Measurements from ENCODE around the gene CIITA. TPM values are rescaled to one million over a fixed set of nuclear protein-coding genes. Genes with fewer than 3 reads are reported as not detected.
A peak's percentile ranks its signal among the peaks of the same experiment; 100 is the strongest.

The CIITA gene
- total RNA-seq, 2 experiments from 2014 or later: 0.12 to 0.29 TPM

DNA sequence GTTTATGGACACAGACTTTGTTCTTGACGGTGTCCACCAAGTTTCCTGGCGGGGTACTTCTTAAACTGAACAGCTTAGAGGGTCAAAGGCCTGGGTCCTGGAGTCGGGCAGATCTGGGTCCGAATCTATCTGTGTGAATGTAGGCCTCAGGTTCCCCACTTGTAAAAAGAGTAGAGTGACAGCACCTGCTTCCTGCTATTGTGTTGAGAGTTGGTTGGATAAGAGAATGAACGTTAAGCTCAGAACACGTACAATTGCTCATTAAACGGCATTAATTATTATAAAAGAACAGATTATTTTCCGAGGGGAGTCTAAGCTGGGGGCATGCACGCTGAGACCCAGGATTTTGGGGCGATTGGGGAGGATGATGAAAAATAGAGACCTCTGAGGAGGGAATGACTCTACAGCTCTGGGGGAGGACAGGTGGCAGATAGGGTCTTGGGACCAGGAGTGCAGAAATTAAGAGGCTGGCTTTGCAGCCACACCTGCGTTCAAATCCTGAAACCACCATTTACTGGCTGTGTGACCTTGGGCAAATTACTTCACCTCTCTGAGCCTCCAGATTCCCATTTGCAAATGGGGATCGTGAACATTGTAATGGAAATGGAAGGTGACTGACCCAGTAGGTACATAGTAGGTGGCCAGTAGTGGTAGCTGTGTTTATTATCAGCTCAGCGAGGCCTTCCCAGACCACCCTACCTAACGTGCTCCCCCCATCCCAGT is 68.2 kb downstream of the CIITA start:
- Mint-ChIP-seq H3K27ac (peak overlapping the region; percentile 70), H3K4me1 (ENCODE audit: low read depth) (peaks cover 62% of the 10 kb centered on the region)

DNA sequence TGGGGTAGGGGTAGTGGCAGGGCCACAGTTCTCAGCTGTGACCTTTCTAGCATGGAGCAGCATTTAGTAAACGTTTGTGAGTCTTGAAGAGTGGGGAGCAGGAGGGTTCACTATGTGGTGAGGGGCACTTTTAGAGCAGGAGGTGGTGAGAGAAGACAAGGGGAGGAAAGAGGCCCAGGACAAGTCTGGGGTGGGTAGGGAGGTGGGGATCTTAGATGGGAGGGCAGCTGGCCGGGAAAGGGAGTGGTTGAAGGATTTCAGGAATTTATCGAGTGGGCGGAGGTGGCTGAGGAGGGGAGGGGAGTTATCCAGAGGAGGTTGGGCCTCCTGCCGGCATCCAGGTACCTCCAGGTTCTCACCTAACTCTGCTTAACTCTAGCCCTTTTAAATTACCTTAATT is 69.3 kb downstream of the CIITA start:
- H3K27ac Mint-ChIP-seq: no peak overlapping the region
- peaks cover 57% of the 10 kb centered on the region for H3K4me1 Mint-ChIP-seq (ENCODE audit: low read depth)
- DNase-seq: no peak
- no peaks in the 10 kb centered on the region for H3K9me3 Mint-ChIP-seq
- H3K4me3 Mint-ChIP-seq: peak overlapping the region; percentile 81
- CTCF ChIA-PET: interaction anchor here (5.8 kb wide), 1 partner anchor 18 kb away, joined by 31 read pairs; no protein-coding TSS in a partner anchor
- intact Hi-C loops (cut with micrococcal nuclease): loop anchor here (10.0 kb wide), 1 partner anchor 638 kb away; the partner anchor contains the start of gene LITAF
- no peaks in the 10 kb centered on the region for H3K36me3 Mint-ChIP-seq (ENCODE audit: low read depth)
- H3K27me3 Mint-ChIP-seq (ENCODE audit: low read depth): no peaks in the 10 kb centered on the region

More for the DNA sequence above, 68.2 kb downstream of the CIITA start:
- Mint-ChIP-seq H3K4me3 (peak overlapping the region; percentile 81), H3K27me3 (ENCODE audit: low read depth) (no peaks in the 10 kb centered on the region), H3K9me3 (no peaks in the 10 kb centered on the region), H3K36me3 (ENCODE audit: low read depth) (peaks cover 4% of the 10 kb centered on the region)
- DNase-seq: no peak
- CTCF ChIA-PET: interaction anchor here (1.0 to 2.1 kb wide), 3 partner anchors 9 to 27 kb away, joined by 4 to 18 read pairs (median 8); no protein-coding TSS in a partner anchor
- intact Hi-C loops (cut with micrococcal nuclease): loop anchor here (2.0 to 10.0 kb wide), 2 partner anchors 640 to 1982 kb away; partner anchors contain the start of genes LITAF and USP7

DNA sequence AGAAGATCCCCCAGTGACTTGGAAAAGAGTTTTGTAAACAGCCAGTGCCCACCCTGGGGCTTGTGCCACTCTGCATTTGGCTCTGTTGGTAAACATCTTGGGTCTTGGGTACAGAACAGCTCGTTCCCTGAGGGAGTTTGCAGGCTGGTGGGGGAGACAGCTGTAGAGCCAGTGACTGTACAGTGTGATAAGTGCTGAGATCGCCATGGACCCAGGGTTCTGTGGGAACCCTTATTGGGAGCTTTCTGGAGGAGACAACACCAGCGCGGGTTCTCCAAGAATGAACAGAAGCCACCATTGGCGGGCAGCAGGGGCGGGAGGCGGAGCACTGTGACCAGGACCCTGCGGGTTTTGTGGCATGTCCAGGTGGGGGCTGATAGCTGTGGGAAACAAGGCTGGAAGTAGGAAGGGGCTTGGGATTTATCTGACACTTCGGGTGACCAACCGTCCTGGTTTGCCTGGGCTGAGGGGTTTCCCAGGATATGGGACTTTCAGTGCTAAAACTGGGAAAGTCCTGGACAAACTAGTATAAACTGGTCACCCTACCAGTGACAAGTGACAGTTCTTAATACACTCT is 70.3 kb downstream of the CIITA start:
- H3K27ac Mint-ChIP-seq: no peak overlapping the region
- intact Hi-C loops (cut with micrococcal nuclease): loop anchor here (10.0 kb wide), 1 partner anchor 638 kb away; the partner anchor contains the start of gene LITAF
- no peaks in the 10 kb centered on the region for H3K27me3 Mint-ChIP-seq (ENCODE audit: low read depth)
- no peaks in the 10 kb centered on the region for H3K36me3 Mint-ChIP-seq (ENCODE audit: low read depth)
- H3K4me3 Mint-ChIP-seq: no peak overlapping the region
- DNase-seq: no peak
- CTCF ChIA-PET: interaction anchor here (1.0 to 5.8 kb wide), 2 partner anchors 17 to 24 kb away, joined by 4 to 31 read pairs; no protein-coding TSS in a partner anchor
- H3K4me1 Mint-ChIP-seq (ENCODE audit: low read depth): peaks cover 57% of the 10 kb centered on the region
- no peaks in the 10 kb centered on the region for H3K9me3 Mint-ChIP-seq

DNA sequence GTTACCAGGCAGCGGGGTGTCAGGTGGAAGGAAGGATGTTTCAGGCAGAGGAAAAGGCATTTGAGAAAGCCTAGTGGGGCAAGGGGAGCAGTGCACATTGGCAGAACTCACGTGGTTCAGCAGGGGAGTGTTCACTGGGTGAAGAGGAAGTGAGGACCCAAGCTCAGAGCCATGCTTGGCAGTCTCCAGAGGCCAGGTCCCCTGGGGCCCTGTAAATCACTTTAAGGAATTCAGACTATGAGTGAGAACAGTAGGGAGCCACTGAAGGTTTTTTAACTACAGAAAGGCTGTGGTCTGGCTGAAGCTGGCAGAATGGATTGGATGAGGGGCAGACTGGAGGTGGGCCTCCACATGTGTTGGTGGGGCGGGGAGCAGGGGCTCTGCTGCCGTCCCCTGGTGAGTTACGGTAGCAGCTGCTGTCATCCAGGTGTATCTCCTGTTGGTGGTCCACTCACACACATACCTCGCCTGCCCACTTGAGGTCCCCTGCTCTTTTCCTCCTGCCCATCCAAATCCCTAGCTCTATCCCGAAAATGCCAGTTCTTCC is 72.5 kb downstream of the CIITA start:
- H3K4me1 Mint-ChIP-seq (ENCODE audit: low read depth): peaks cover 53% of the 10 kb centered on the region
- H3K36me3 Mint-ChIP-seq (ENCODE audit: low read depth): no peaks in the 10 kb centered on the region
- no peak overlapping the region for H3K27ac Mint-ChIP-seq
- intact Hi-C loops (cut with micrococcal nuclease): loop anchor here (10.0 kb wide), 1 partner anchor 635 kb away; the partner anchor contains the start of gene LITAF
- H3K4me3 Mint-ChIP-seq: no peak overlapping the region
- peak; percentile 75 for DNase-seq
- H3K9me3 Mint-ChIP-seq: no peaks in the 10 kb centered on the region
- no peaks in the 10 kb centered on the region for H3K27me3 Mint-ChIP-seq (ENCODE audit: low read depth)
- CTCF ChIA-PET: interaction anchor here (0.7 to 5.8 kb wide), 6 partner anchors 11 to 458 kb away, joined by 3 to 31 read pairs (median 5); no protein-coding TSS in a partner anchor

DNA sequence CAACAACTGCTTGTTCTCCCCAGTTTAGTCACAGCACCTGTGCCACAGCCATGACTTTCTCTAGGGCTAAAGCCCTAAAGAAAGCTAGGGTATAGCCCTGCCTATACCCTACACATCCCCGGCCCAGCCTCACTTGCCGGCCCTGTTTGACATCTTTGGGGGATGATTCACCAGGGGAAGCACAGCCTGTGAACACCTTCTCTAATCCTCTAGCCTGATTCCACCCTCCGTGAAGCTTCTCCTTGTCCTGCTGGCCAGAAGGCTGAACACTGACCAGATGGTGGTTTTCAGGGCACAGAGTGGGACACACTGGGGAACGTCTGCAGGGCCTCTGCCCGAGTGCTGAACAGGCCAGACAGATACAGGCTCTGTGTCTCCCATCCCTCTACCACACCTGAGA is 73.4 kb downstream of the CIITA start:
- H3K27ac Mint-ChIP-seq: no peak overlapping the region
- intact Hi-C loops (cut with micrococcal nuclease): no loop called here
- CTCF ChIA-PET: interaction anchor here (0.6 to 5.8 kb wide), 5 partner anchors 12 to 457 kb away, joined by 3 to 31 read pairs (median 4); no protein-coding TSS in a partner anchor
- no peak for DNase-seq
- H3K9me3 Mint-ChIP-seq: no peaks in the 10 kb centered on the region
- H3K36me3 Mint-ChIP-seq (ENCODE audit: low read depth): no peaks in the 10 kb centered on the region
- peaks cover 52% of the 10 kb centered on the region for H3K4me1 Mint-ChIP-seq (ENCODE audit: low read depth)
- H3K4me3 Mint-ChIP-seq: no peak overlapping the region
- H3K27me3 Mint-ChIP-seq (ENCODE audit: low read depth): no peaks in the 10 kb centered on the region

DNA sequence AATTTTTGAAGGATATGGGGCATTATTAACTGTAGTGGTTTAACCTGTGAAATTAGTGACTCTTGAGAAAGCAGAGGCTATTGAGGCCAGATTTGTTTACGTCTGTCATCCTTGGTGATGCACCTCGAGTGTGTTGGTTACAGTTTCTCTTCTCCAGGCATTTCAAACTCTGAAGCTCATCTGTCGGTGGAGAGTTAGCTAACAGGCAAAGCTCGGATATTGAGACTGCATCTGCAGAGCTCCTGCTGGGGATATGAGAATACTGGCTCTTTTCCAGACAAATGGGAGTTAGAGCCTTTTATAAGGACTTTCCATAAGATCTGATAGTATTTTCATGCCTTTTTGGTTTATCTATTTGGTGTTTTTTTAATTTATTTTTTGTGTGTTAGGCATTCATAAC is 74.0 kb downstream of the CIITA start:
- H3K4me3 Mint-ChIP-seq: no peak overlapping the region
- CTCF ChIA-PET: interaction anchor here (0.8 to 5.8 kb wide), 3 partner anchors 13 to 446 kb away, joined by 3 to 31 read pairs (median 3); no protein-coding TSS in a partner anchor
- no peaks in the 10 kb centered on the region for H3K27me3 Mint-ChIP-seq (ENCODE audit: low read depth)
- intact Hi-C loops (cut with micrococcal nuclease): no loop called here
- H3K9me3 Mint-ChIP-seq: no peaks in the 10 kb centered on the region
- no peaks in the 10 kb centered on the region for H3K36me3 Mint-ChIP-seq (ENCODE audit: low read depth)
- H3K4me1 Mint-ChIP-seq (ENCODE audit: low read depth): peaks cover 51% of the 10 kb centered on the region
- DNase-seq: no peak
- no peak overlapping the region for H3K27ac Mint-ChIP-seq

DNA sequence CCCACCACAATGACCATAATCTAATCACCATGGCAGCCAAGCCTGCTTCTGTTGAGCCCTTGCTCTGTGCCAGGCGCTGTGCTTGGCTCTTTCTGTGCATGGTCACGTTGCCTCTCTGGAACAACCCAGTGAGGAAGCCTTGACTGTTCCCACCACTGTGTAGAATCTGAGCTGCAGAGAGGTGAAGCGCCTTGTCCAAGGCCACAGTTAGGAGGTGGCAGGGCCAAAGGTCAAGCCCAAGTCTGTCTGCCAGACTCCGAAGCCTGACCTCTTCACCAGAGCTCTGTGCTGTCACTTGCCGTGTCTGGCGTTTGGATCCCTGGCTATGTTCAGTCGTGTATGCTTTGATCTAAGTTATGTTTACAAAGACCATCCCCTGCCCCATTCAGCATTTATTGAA is 77.9 kb downstream of the CIITA start:
- no peaks in the 10 kb centered on the region for H3K9me3 Mint-ChIP-seq
- intact Hi-C loops (cut with micrococcal nuclease): loop anchor here (1.0 to 2.0 kb wide), 5 partner anchors 9 to 450 kb away; no protein-coding TSS in a partner anchor
- H3K36me3 Mint-ChIP-seq (ENCODE audit: low read depth): peaks cover 2% of the 10 kb centered on the region
- no peak for DNase-seq
- H3K27ac Mint-ChIP-seq: no peak overlapping the region
- no peaks in the 10 kb centered on the region for H3K27me3 Mint-ChIP-seq (ENCODE audit: low read depth)
- H3K4me1 Mint-ChIP-seq (ENCODE audit: low read depth): peaks cover 44% of the 10 kb centered on the region
- CTCF ChIA-PET: interaction anchor here (0.8 to 3.8 kb wide), 10 partner anchors 9 to 609 kb away, joined by 3 to 38 read pairs (median 8); partner anchors contain the start of genes CLEC16A and DEXI
- no peak overlapping the region for H3K4me3 Mint-ChIP-seq

DNA sequence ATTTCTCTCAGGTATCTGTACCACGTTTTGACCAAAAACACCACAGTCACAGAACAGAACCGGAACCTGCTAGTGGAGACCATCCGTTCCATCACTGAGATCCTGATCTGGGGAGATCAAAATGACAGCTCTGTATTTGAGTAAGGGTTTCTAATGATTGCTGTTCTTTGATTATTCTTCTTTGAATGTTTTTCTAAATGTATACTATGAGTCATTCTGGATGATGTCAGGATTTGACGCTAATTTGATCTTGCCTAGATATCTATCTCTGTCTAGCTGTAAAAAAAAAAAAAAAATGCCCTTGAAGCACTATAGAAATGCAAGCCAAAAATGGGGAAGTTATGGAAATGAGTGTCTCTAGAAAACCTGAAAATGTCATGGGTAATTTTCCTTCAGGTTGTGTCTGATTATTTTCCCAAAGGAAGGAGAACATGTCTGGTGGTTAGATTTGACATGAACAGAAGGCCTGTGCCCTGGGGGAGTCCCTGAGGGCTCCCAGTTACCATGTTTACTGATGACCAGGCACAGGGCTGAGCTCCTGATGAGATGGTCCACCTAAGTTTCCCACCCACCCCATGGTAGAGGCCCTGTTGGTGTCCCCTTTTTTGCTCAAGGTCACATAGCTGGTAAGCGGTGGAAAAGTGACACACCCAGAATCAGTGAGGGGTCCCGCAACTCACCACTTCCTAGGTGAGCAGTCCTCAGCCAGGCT is 80.9 kb downstream of the CIITA start:
- Mint-ChIP-seq H3K27me3 (ENCODE audit: low read depth) (no peaks in the 10 kb centered on the region), H3K4me3 (no peak overlapping the region), H3K4me1 (ENCODE audit: low read depth) (peaks cover 37% of the 10 kb centered on the region), H3K36me3 (ENCODE audit: low read depth) (peaks cover 6% of the 10 kb centered on the region), H3K27ac (peak overlapping the region; percentile 82), H3K9me3 (no peaks in the 10 kb centered on the region)
- intact Hi-C loops (cut with micrococcal nuclease): loop anchor here (1.0 kb wide), 1 partner anchor 30 kb away; no protein-coding TSS in a partner anchor
- peak; percentile 57 for DNase-seq
- CTCF ChIA-PET: interaction anchor here (0.7 to 1.9 kb wide), 4 partner anchors 9 to 449 kb away, joined by 3 to 10 read pairs (median 5); no protein-coding TSS in a partner anchor

DNA sequence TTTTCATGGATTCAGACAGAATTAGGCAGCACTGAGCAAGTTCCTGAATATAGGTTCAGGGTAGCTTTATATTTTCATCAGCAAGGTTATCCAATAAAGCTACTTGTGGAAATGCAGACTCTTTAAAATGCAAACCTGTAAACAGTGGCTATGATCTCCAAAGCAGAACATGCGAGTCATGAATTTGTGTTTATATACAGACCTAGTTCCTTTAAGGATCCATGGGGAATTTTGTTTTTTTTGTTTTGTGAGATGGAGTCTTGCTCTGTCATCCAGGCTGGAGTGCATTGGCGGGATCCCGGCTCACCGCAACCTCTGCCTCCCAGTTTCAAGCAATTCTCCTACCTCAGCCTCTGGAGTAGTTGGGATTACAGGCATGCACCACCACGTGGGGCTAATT is 82.2 kb downstream of the CIITA start:
- no peaks in the 10 kb centered on the region for H3K9me3 Mint-ChIP-seq
- H3K4me1 Mint-ChIP-seq (ENCODE audit: low read depth): peaks cover 37% of the 10 kb centered on the region
- intact Hi-C loops (cut with micrococcal nuclease): no loop called here
- no peak overlapping the region for H3K27ac Mint-ChIP-seq
- H3K27me3 Mint-ChIP-seq (ENCODE audit: low read depth): no peaks in the 10 kb centered on the region
- peaks cover 10% of the 10 kb centered on the region for H3K36me3 Mint-ChIP-seq (ENCODE audit: low read depth)
- no peak overlapping the region for H3K4me3 Mint-ChIP-seq
- CTCF ChIA-PET: interaction anchor here (1.1 to 2.1 kb wide), 3 partner anchors 11 to 448 kb away, joined by 4 to 9 read pairs (median 6); no protein-coding TSS in a partner anchor
- no peak for DNase-seq

DNA sequence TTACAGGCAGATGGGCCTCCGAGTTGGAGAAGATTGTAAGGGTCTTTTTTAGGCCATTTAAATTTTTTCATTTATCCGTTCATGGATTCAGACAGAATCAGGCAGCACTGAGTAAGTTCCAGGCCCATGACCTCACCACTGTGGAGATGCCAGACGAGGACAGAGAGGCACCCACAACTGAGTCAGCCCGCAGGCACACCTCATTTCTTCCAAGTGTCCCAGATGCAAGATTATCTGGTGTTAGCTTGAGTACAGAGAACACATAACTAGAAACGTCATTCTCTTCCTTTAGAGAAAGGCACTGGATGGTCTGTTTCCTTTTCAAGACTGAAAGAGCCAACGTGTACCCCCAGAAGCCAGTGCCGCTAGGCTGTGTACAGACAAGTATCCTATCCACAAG is 84.2 kb downstream of the CIITA start:
- CTCF ChIA-PET: no interaction called here
- Mint-ChIP-seq H3K27ac (no peak overlapping the region), H3K4me3 (no peak overlapping the region), H3K27me3 (ENCODE audit: low read depth) (no peaks in the 10 kb centered on the region), H3K4me1 (ENCODE audit: low read depth) (peaks cover 44% of the 10 kb centered on the region), H3K36me3 (ENCODE audit: low read depth) (peaks cover 21% of the 10 kb centered on the region), H3K9me3 (peaks cover 6% of the 10 kb centered on the region)
- no peak for DNase-seq
- intact Hi-C loops (cut with micrococcal nuclease): loop anchor here (5.0 kb wide), 1 partner anchor 851 kb away; no protein-coding TSS in a partner anchor

DNA sequence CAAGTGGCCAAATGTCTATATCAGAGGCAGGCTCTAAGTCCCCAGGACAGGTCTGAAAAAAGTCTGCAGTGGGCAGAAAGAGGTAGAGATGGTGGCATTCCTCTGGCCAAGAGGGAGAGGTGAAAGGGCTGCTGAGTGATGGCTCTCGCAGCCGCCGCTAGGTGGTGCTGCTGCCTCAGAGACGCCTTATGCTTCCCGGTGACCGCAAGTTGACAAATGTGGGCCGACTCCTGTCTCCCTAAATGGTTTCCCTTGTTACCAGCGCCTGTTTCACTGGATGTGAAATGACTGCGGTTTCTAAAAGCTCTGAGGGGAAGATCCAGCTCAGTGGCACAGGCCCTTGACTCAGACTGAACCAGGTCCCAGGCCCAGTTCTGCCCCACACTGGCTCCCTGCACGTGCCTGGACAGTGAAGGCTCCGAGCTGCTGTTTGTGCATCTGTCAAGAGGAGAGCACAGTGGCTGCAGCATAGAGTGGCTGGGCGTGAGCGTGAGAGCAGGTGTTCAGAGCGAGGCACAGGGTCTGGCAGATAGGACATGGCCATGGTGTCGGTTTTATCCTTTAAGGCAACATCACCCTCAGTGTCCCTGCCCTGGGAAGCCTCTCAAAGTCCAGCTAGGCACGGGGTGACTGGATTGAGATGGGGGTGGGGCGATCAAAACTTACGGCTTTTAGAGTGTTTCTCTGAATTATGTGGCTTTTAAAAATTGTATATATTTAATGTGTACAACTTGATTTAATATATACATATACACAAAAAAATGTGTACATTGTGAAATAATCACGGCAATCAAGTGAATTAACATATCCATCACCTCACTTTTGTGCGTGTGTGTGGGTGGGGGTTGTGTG is 87.3 kb downstream of the CIITA start:
- peaks cover 9% of the 10 kb centered on the region for H3K9me3 Mint-ChIP-seq
- CTCF ChIA-PET: interaction anchor here (0.6 to 5.3 kb wide), 47 partner anchors 8 to 751 kb away, joined by 3 to 57 read pairs (median 5); partner anchors contain the start of genes CLEC16A, DEXI and SOCS1
- peak; percentile 92 for DNase-seq
- peak overlapping the region; percentile 92 for H3K27ac Mint-ChIP-seq
- no peaks in the 10 kb centered on the region for H3K27me3 Mint-ChIP-seq (ENCODE audit: low read depth)
- H3K36me3 Mint-ChIP-seq (ENCODE audit: low read depth): peaks cover 32% of the 10 kb centered on the region
- H3K4me1 Mint-ChIP-seq (ENCODE audit: low read depth): peaks cover 39% of the 10 kb centered on the region
- peak overlapping the region; percentile 43 for H3K4me3 Mint-ChIP-seq
- intact Hi-C loops (cut with micrococcal nuclease): loop anchor here (1.0 to 5.0 kb wide), 8 partner anchors 10 to 848 kb away; no protein-coding TSS in a partner anchor
